ENCODE measurements around the gene PXMP4.

The PXMP4 gene

DNA sequence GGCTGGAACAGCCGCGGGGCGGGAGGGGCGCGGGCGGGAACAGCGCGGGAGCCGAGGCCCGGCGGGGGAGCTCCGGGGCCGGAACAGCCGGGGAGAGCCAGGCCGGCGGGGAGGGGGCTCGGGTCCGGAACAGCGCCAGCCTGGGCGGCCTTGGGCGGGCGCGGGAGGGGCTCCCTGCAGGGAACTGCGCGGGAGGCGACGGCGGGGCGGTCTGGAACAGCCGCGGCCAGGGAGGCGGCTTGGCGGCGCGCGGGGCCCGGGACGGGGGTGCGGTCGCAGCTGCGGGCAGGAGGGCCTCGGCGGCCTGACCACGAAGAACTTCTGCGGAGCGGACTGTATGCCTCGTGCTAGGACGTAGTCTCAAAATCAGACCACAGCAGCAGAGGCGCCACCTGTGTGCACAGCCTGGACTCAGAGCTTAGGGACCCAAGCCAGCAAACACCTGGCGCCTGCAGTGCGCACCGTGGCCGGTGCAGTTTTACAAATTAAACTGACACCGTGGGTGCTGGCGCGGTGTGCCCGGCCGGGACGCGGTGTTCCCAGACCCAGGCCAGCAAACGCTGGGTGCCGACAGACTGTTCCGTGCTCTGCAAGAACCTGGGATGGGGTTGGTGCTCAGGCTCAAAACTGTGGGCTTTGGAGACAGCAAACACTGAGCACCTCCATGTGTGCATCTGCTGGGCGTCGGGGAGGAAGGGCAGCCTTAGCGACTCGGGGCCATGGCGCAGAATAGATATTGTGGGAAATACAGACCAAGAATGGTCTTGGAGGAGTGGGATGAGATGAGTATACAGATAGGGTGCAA lies 12.3 kb upstream of the PXMP4 start:
- DNase-seq (ENCODE audit: low spot score): no peak
- no peak for FAIRE-seq

DNA sequence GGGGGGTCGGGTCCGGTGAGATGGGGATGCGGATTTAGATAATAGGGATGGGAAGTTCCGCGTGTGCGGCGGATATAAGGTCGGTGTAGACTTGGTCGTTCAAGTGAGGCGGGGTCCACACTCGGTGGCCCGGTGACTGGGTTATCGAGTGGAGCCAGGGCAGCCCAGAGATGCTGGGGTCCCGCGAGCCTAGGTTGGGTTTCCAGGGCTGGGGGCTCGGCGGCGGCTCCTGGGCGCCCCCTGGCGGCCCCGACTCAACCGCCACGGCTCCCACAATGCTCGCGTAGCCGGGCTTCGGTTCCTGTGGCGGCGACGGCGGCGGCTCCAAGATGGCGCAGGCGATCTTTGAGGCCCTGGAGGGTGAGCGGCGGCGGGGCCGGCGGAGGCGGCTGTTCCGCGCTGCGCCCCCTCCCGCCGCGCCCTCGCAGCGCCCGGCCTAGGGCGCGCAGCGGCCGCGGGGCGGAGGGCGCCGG lies 11.6 kb upstream of the PXMP4 start, which contains the start of gene ZNF341:
TSS of gene ZNF341 (plus strand) at position 304 of the 473 bp plus-strand sequence. CDS start at position 330, 26 bp downstream.
- FAIRE-seq: no peak
- DNase-seq (ENCODE audit: low spot score): peak; percentile 70

DNA sequence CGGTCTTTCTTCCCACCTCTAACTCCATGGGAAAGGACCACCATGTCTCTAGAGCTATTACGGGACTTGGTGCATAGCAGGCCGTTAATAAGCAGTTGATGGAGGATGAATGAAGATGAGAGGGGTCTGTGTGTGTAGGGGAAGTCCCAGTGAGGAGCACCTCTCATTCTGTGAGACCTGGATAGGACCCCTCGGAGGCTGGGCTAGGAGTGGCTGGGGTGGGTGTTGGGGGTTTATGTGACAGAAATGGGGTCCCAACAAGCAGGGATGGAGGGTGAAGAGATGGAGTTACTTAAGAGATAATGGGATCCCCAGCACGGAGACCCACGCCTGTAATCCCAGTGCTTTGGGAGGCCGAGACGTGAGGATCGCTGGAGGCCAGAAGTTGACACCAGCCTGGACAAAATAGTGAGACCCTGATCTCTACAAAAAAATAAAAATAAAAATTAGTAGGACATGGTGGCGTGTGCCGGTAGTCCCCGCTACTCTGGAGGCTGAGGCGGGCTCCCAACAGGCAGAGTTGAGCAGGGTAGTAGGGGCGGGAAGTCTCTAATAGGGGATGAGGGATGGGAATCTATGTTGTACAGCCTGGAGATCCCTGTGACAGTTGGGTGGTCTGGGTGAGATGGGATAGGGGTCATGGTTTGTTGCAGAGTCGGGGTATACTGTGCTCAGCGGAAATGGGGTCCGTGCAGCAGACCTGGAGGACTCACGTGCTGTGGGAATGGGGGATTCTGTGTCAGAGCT lies 11.0 kb upstream of the PXMP4 start:
- FAIRE-seq: no peak
- DNase-seq (ENCODE audit: low spot score): no peak

DNA sequence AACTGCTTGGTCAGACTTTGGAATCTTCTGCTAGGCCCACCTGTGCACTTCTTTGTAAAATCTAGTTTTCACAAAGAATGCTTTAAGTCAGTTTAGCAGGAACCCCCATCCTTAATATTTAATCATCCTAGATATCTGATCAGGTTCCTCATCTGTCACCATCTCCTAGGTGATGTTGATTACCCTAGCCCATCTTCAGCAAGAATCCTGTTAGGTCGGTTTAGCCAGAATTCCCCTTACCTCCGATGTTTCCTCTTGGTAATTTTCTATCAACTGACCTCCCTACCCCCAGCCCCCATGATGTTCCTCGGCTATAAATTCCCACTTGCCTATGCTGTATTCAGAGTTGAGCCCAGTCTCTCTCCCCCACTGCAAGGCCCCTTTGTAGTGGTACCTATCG lies 9.0 kb upstream of the PXMP4 start:
- no peak for FAIRE-seq
- DNase-seq (ENCODE audit: low spot score): no peak

DNA sequence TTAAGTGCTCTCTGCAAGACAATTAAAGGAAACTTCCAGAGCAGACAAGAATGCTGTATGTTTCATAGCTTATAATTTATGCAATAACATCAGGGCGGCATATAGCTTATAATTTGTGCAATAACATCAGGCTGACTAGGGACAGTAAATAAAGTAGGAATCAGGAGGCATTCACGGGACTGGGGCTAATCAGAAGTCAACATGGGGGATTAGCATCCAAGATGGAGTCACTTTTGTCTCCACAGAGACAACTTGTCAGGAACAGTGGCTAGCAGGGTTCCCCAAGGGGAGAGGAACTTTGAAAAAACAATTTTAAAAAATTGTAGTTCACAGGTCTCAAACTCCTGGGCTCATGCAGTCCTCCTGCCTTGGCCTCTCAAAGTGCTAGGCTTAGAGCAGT lies 8.4 kb upstream of the PXMP4 start:
- DNase-seq (ENCODE audit: low spot score) (no peak), FAIRE-seq (no peak)

DNA sequence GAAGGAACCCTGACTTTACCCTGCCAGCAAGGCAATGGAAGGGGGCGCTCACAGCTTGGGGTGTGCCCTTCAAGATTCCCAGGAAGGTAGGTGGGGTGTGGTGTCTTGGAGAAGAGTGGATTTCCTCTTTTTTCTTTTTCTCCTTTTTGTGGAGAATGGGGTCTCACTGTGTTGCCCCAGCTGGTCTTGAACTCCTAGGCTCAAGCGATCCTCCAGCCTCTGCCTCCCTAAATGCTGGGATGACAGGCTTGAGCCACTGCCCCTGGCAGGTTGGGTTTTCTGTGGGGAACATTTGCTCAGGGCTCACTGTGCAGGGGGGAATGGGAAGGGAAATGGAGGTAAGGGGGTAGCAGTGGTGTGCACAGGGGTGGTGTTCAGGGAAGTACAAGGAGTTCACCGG lies 7.7 kb upstream of the PXMP4 start:
- FAIRE-seq: no peak
- DNase-seq (ENCODE audit: low spot score): no peak

DNA sequence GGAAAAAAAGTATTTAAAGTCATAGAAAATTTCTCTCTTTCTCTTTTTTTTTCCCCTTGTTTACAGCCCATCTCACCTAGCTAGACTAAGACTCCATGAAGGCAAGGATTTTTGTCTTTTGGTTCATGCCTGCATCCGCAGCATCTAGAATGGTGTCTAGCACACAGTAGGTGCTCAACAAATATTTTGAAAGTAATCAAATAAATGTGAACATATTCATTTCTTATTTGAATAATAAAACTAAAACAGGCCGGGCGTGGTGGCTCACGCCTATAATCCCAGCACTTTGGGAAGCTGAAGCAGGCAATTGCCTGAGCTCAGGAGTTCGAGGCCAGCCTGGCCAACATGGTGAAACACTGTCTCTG lies 7.0 kb upstream of the PXMP4 start:
- DNase-seq (ENCODE audit: low spot score): no peak
- no peak for FAIRE-seq

DNA sequence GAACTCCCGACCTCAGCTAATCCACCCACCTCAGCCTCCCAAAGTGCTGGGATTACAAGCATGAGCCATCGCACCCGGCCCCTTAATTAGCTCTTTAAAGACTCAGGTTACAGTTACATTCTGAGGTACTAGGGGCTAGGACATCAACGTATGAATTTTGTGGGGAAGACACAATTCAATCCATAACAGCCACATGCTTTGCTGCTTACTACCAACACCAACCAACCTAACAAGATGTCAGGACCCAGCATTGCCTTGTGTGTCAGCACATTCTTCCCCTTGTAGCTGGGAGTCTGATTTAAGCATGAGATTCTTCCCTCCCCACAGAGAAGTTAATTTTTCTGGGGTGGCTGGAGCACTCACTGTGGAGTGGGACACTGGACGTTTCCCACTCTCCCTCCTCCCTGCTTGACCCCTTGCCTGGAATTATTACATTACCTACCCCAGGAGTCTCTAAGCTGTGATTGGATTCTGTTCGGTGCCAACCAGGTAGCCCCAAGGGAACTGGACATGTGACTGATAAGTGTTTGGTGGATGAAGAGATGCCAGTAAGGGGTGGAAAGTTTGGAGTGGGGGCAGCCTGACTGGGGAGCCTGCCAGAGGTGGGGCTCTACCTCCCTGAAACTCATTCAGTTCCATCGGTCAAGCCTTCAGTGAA lies 5.6 kb upstream of the PXMP4 start:
- no peak for FAIRE-seq
- no peak for DNase-seq (ENCODE audit: low spot score)

DNA sequence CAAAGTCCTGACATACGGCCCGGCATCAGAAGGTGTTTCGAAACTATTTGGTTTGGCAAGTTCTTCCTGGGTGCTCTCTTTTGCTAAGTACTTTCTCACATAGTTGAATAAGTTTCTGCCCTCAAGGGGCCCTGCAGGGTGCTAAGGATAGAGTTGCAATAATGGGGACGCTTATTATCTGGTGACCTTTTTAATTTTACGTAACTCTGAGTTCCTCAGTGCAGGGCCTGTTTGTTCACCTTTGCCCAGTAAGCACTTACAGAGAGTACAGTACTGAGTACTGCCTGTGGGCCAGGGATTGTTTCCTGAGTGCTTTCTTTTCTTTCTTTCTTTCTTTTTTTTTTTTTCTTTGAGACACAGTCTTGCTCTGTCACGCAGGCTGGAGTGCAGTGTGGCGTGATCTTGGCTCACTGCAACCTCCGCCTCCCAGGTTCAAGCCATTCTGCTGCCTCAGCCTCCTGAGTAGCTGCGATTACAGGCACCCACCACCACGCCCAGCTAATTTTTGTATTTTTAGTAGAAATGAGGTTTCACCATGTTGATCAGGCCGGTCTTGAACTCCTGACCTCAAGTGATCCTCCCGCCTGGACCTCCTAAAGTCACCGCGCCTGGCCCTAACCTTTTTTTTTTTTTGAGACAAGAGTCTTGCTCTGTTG lies 4.5 kb upstream of the PXMP4 start:
- DNase-seq (ENCODE audit: low spot score) (no peak), FAIRE-seq (no peak)

DNA sequence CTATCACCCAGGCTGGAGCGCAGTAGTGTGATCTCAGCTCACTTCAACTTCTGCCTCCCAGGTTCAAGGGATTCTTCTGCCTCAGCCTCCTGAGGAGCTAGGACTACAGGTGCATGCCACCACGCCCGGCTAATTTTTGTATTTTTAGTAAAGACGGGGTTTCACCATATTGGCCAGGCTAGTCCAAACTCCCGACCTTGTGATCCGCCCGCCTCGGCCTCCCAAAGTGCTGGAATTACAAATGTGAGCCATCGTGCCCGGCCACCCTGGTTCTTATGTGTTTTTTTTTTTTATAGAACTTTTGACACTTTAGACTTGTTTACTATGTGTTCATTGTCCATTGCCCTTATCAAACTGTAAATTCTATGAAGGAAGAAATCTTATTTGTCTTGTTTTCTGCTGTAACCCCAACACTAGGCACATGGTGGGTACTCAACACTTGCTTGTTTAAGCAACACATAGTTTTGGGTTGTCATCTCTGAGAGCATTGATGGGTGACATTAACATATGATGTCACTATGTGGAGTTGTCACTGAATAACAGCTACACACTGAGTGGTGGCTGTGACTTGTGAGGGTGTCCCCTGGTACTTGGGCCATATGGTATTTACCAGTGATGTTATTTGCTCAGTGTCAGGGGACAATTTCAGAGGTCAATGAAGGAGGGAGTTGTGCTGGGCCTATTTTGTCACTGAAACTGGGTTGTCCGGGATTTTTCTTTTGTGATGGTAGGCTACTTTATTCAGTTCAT lies 1.5 kb upstream of the PXMP4 start:
- no peak for FAIRE-seq

DNA sequence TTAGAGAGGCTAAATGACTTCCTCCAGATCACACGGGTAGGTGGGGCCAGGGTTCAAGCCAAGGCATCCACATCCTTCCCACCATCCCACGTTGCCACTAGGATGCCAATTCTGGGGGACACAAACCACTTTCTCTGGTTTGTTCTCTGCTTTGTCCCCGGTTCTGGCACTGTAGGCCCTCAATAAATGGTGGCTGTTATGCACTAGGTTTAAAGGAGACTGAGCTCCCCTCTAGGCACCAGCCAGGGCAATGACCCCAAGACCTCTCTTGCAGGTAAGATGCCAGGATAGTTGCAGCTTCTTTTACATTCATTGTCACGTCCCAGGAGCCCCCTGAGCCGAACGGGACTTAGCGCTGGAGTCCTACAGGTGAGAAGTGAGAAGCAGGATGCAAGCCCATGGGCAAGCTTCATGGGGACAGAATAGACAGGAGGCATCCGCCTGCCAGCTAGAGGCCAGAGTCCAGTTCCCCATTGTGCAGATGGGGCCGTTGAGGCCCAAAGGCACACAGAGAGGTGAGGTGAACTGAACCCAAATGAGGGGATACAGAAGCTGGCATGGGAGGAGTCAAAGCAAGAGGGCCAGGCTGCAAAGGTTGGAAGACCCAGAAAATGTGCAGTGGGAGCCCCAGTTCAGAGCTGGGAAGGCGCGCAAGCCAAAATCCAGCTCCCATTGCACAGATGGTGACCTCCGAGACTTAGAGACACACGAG lies 677 bp downstream of the PXMP4 start:
- no peak for DNase-seq (ENCODE audit: low spot score)
- FAIRE-seq: no peak

More for the DNA sequence above, 1.5 kb upstream of the PXMP4 start:
- no peak for DNase-seq (ENCODE audit: low spot score)

DNA sequence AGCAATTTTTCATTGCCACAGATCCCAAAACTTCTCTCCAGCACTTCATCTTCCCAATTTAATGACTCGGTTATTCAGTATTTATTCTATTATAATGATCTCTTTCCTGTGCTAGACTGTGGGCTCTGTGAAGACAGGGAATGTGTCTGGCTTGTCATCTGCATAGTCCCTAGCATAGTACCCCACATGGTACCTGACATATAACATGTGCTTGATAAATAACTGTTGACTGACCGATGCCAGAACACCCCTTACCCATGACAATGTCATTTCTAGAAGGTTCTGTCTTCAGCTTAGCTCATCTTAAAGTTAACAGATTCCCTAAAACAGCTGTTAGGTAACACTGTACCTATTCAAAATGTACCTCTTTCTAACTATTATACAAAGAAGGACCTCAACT lies 3.6 kb downstream of the PXMP4 start:
- no peak for DNase-seq (ENCODE audit: low spot score)
- no peak for FAIRE-seq

DNA sequence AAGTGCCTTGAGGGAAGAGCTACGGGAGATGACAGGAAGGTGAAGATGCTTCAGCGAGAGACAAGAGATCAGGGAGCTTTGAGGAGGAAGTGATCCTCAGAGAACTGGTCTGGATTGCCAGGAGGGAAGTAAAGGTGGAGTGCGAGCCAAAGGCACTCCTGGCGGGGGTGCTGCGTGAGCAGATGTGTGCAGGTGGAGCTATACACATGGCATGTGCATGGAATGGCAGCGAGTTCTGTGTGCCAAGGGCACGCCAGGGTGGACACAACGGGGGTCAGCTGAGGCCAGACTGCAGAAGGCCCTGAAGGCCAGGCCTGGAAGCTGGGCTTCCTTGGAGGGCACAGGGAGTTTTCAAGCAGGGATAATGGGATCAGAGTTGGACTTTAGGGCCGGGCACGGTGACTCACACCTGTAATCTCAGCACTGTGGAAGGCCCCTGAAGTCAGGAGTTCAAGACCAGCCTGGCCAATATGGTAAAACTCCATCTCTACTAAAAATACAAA lies 6.2 kb downstream of the PXMP4 start:
- DNase-seq (ENCODE audit: low spot score) (no peak), FAIRE-seq (no peak)

DNA sequence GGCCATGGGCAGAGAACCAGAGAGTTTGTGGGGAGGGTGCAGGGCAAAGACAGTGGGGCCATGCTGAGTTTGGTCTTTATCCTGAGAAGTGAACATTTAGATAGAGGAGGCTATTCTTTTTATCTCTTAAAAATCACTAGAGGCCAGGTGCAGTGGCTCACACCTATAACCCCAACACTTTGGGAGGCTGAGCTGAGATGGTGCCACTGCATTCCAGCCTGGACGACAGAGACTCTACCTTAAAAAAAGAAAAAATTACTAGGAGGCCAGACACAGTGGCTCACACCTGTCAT lies 8.7 kb downstream of the PXMP4 start:
- DNase-seq (ENCODE audit: low spot score) (no peak), FAIRE-seq (no peak)

DNA sequence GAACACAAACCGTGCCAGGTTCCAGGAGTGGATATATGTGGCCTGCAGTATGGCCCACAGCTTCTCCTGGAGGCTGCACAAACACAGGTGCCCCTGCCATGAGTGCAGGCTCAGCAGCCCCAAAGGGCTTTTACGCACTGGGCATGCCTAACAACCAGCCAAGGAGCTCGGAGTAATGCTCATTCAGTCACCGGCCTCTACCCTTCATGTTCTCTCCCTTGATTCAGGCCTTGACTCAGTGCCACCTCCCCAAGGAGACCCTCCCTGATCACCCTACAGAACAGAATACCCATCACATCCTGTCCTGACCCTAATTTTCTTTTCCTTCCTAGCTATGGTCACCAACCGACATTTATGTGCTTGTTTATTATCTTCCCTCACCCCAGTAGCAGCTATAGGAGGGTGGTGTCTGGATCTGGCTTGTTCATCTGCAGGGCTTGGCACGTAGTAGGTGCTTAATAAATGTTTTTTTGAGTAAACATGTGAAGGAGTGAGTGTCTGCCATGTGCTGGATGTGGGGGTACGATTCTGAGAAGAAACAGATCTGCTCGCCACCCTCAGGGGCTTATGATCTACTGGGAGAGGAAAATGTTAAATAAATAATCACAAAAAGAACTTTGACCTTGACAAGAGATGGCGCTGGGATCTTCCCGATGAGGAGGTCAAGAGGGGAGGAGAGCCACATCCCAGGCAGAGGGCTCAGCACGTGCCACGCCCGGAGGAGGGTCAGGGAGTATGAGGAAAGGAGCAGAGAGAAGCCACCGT lies 9.2 kb downstream of the PXMP4 start:
- DNase-seq (ENCODE audit: low spot score): no peak

DNA sequence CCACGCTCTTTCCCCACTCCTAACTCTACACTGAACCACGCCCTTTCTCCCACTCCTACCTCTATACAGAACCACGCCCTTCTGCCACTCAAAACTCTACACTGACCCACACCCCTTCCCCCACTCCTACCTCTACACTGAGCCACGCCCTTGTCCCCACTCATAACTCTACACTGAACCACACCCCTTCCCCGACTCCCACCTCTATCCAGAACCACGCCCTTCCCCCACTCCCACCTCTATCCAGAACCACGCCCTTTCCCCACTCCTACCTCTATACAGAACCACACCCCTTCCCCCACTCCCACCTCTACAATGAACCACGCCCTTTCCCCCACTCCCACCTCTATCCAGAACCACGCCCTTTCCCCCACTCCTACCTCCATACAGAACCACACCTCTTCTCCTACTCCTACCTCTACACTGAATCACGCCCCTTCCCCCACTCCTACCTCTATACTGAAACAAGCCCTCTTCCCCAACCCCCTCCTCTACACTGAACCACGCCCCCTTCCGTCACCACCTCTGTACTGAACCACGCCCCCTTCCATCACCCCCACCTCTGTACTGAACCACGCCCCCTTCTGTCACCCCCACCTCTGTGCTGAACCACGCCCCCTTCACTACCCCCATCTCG lies 10.1 kb downstream of the PXMP4 start:
- no peak for FAIRE-seq
- no peak for DNase-seq (ENCODE audit: low spot score)

More for the DNA sequence above, 9.2 kb downstream of the PXMP4 start:
- no peak for FAIRE-seq

DNA sequence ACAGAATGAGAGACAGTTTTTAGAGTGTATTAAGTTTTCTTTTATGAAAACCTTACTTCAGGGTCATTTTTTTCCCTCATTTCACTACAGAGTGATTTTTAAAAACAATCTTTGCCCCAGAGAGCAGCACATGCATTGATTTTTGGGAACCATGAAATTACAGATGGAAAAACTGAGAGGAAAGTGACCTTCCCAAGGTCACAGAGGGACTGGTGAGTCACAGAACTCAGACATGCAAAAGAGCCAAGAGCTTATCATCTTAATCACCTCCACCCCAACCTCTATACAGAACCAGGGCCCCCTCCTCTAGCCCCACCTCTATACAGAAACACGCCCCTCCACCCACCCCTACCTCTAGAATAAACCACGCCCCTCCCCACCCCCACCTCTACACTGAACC lies 10.7 kb downstream of the PXMP4 start:
- DNase-seq (ENCODE audit: low spot score) (no peak), FAIRE-seq (no peak)

DNA sequence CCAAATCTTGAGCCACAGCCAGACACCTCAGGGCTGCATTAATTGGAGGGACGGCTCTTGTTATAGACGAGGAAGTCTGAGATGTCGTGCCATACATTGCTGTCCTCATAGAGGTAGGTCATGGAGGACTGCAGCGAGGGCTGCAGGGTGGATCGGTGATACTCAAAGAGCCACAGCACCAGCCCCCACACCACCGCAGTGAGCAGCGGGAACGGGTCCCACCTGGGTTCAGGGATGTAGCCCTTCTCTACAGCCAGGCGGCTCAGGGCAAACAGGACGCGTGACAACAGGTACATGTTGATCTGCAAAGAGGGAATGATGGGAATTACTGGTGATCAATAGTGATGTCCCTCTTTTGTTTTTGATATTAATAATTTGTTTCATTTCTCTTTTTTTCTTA lies 12.4 kb downstream of the PXMP4 start:
- FAIRE-seq: no peak
- DNase-seq (ENCODE audit: low spot score): no peak

All from RCC 7860 (cell line).